ENCODE results near the gene BAHD1.

GRCh38 chr15:40456299-40456712, 15.6 kb downstream of the BAHD1 start:
- TF ChIP-seq, protein P1, sequence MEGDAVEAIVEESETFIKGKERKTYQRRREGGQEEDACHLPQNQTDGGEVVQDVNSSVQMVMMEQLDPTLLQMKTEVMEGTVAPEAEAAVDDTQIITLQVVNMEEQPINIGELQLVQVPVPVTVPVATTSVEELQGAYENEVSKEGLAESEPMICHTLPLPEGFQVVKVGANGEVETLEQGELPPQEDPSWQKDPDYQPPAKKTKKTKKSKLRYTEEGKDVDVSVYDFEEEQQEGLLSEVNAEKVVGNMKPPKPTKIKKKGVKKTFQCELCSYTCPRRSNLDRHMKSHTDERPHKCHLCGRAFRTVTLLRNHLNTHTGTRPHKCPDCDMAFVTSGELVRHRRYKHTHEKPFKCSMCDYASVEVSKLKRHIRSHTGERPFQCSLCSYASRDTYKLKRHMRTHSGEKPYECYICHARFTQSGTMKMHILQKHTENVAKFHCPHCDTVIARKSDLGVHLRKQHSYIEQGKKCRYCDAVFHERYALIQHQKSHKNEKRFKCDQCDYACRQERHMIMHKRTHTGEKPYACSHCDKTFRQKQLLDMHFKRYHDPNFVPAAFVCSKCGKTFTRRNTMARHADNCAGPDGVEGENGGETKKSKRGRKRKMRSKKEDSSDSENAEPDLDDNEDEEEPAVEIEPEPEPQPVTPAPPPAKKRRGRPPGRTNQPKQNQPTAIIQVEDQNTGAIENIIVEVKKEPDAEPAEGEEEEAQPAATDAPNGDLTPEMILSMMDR (conservative IDR thresholded peaks at IDR 0.05 in 1 of 2, IDR thresholded peaks at IDR 0.05 in 1 of 2; ENCODE audit: low read depth in 1 of 2, low read length in 2 of 2): no peak
- no peak for TF ChIP-seq EZH2 (IDR thresholded peaks at IDR 0.05; ENCODE audit: low read length, missing control alignments)

All from fibroblast of lung (primary cell).